Activated CD8-positive, alpha-beta T cell treated with anti-CD3 and anti-CD28 coated beads for 36 hours (primary cell): Measurements from ENCODE around the gene ALDH7A1. TPM values are rescaled to one million over a fixed set of nuclear protein-coding genes. Genes with fewer than 3 reads are reported as not detected.
"Not testable (repeated sequence)": the region's sequence is repeated elsewhere in the genome, so short reads cannot be mapped to it uniquely, and the experiment has no call there.

Experiments used
- ATAC-seq: fragments of 200-7000 bp; cut with Tn5 transposase; one replicate; pipeline ENCODE4 v1.10.0; 2021; ENCODE audit warnings: mild to moderate bottlenecking, moderate library complexity
- CTCF ChIA-PET: fragments of 350-600 bp; sonication (Branson Sonifier 250); formaldehyde crosslinking; loops from one replicate; lab custom pipeline; 2021; ENCODE audit warnings: antibody characterized with exemption; lab: Charles Lee
- POLR2A ChIA-PET: fragments of 350-600 bp; sonication (Branson Sonifier 250); formaldehyde crosslinking; loops from one replicate; lab custom pipeline; 2021; ENCODE audit warnings: antibody characterized with exemption; lab: Charles Lee
- DNase-seq: peaks from one replicate; pipeline ENCODE4 v3.0.0-alpha.2; 2020
- H3K27ac Mint-ChIP-seq: one replicate; pipeline ENCODE4 v1.8.0; 2021; ENCODE audit warnings: mild to moderate bottlenecking, mixed read lengths
- H3K27me3 Mint-ChIP-seq: one replicate; pipeline ENCODE4 v1.8.0; 2021; ENCODE audit warnings: mixed read lengths
- H3K36me3 Mint-ChIP-seq: one replicate; pipeline ENCODE4 v1.8.0; 2021; ENCODE audit warnings: low read depth, mixed read lengths
- H3K4me1 Mint-ChIP-seq: one replicate; pipeline ENCODE4 v1.8.0; 2021; ENCODE audit warnings: low read depth, mixed read lengths
- H3K4me3 Mint-ChIP-seq: one replicate; pipeline ENCODE4 v1.8.0; 2021; ENCODE audit warnings: mild to moderate bottlenecking, moderate library complexity, mixed read lengths
- H3K9me3 Mint-ChIP-seq: one replicate; pipeline ENCODE4 v1.8.0; 2021; ENCODE audit warnings: mixed read lengths
- CTCF ChIP-seq: fragments of 200-600 bp; IDR thresholded peaks from one replicate; pipeline ENCODE4 v1.8.0; 2022; ENCODE audit warnings: antibody characterized with exemption, mild to moderate bottlenecking
- intact Hi-C: fragments of 100-400 bp; cut with micrococcal nuclease; formaldehyde crosslinking; loops from one replicate; pipeline ENCODE4 v1.10.0; 2022
- total RNA-seq, 2 experiments: library from RNA; stranded (reverse); gene quantifications; one replicate each; pipeline ENCODE4 v1.2.3, GENCODE V29; 2021

The ALDH7A1 gene
- total RNA-seq, 2 experiments from 2014 or later: 4.8 to 5.1 TPM

GRCh38 chr5:126521130-126521529 lies 73.9 kb downstream of the ALDH7A1 start:
- Mint-ChIP-seq H3K4me3 (no peak overlapping the region), H3K27me3 (no peaks in the 10 kb centered on the region), H3K4me1 (peaks cover 1% of the 10 kb centered on the region), H3K36me3 (no peaks in the 10 kb centered on the region), H3K27ac (no peak overlapping the region), H3K9me3 (no peaks in the 10 kb centered on the region)
- TF ChIP-seq CTCF: no peak
- intact Hi-C loops: no loop called here
- ATAC-seq: no peak
- POLR2A ChIA-PET: no interaction called here
- CTCF ChIA-PET: interaction anchor here (0.9 to 3.0 kb wide), 3 partner anchors 9 to 21 kb away, joined by 3 to 15 read pairs (median 4); no protein-coding TSS in a partner anchor
- DNase-seq: no peak

- POLR2A ChIA-PET: no interaction called here
- Mint-ChIP-seq H3K27me3 (no peaks in the 10 kb centered on the region), H3K9me3 (no peaks in the 10 kb centered on the region), H3K27ac (no peak overlapping the region), H3K4me1 (peaks cover 1% of the 10 kb centered on the region), H3K36me3 (no peaks in the 10 kb centered on the region), H3K4me3 (no peak overlapping the region)
- no peak for DNase-seq
- CTCF ChIA-PET: interaction anchor here (0.9 to 3.0 kb wide), 2 partner anchors 20 kb away, joined by 3 to 15 read pairs; no protein-coding TSS in a partner anchor
- ATAC-seq: no peak
- no peak for TF ChIP-seq CTCF
- intact Hi-C loops: no loop called here
Measured at GRCh38 chr5:126520593-126520953, 74.4 kb downstream of the ALDH7A1 start.

- Mint-ChIP-seq H3K27me3 (no peaks in the 10 kb centered on the region), H3K27ac (no peak overlapping the region), H3K4me3 (no peak overlapping the region), H3K4me1 (peaks cover 1% of the 10 kb centered on the region), H3K36me3 (no peaks in the 10 kb centered on the region), H3K9me3 (no peaks in the 10 kb centered on the region)
- TF ChIP-seq CTCF: no peak
- POLR2A ChIA-PET: interaction anchor here (0.7 kb wide), 1 partner anchor 946 kb away, joined by 8 read pairs; no protein-coding TSS in a partner anchor
- DNase-seq (no peak), ATAC-seq (no peak)
- CTCF ChIA-PET: interaction anchor here (1.2 to 3.0 kb wide), 2 partner anchors 11 to 20 kb away, joined by 3 to 15 read pairs; no protein-coding TSS in a partner anchor
- intact Hi-C loops: no loop called here
Measured at GRCh38 chr5:126519637-126520592, 75.1 kb downstream of the ALDH7A1 start.

GRCh38 chr5:126519223-126519622 lies 75.8 kb downstream of the ALDH7A1 start:
- ATAC-seq, H3K4me1 Mint-ChIP-seq, H3K27me3 Mint-ChIP-seq, H3K27ac Mint-ChIP-seq, H3K9me3 Mint-ChIP-seq, POLR2A ChIA-PET, DNase-seq, H3K36me3 Mint-ChIP-seq, H3K4me3 Mint-ChIP-seq, intact Hi-C loops: not testable (repeated sequence)
- CTCF ChIA-PET: interaction anchor here (1.2 to 3.0 kb wide), 2 partner anchors 10 to 19 kb away, joined by 3 to 15 read pairs; no protein-coding TSS in a partner anchor

GRCh38 chr5:126516852-126517251 lies 78.2 kb downstream of the ALDH7A1 start:
- intact Hi-C loops: no loop called here
- ATAC-seq (no peak), DNase-seq (no peak)
- CTCF ChIA-PET: interaction anchor here (0.7 to 2.2 kb wide), 5 partner anchors 16 to 178 kb away, joined by 3 to 12 read pairs (median 3); no protein-coding TSS in a partner anchor
- Mint-ChIP-seq H3K4me3 (no peak overlapping the region), H3K4me1 (peaks cover 4% of the 10 kb centered on the region), H3K27ac (no peak overlapping the region), H3K27me3 (no peaks in the 10 kb centered on the region), H3K36me3 (no peaks in the 10 kb centered on the region), H3K9me3 (no peaks in the 10 kb centered on the region)
- no peak for TF ChIP-seq CTCF
- POLR2A ChIA-PET: interaction anchor here (0.6 kb wide), 1 partner anchor 1767 kb away, joined by 3 read pairs; no protein-coding TSS in a partner anchor
